ENCODE measurements around the gene NPHP4.

The NPHP4 gene

GRCh38 chr1:5891736-5892135, 100.5 kb downstream of the NPHP4 start:
- no peak overlapping the region for H3K4me3 ChIP-seq (ENCODE audit: low read length)
- no peak for DNase-seq (ENCODE audit: low read depth)
- TF ChIP-seq CTCF (IDR thresholded peaks at IDR 0.05; ENCODE audit: insufficient read depth, low read depth, low read length, missing control alignments) = no peak

DNA sequence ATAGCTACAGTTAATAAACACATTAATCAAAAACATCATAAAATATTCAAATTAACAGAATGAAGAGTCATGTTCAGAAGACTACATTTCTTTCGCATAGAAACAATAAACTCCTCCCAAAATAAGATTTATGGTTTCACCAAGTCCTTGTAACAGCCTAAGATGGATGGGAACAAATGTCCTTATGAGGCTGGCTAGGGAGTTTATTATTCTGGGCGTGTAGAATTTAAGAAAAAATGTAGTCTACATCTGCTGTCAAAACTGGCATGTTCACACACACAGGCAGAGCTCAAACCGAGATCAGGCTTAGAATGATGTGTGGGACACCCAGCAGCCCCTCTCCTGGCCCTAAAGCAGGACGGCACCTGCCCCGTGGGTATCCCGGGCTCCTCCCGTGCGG, 101.1 kb downstream of the NPHP4 start:
- no peak overlapping the region for H3K4me3 ChIP-seq (ENCODE audit: low read length)
- TF ChIP-seq CTCF (IDR thresholded peaks at IDR 0.05; ENCODE audit: insufficient read depth, low read depth, low read length, missing control alignments) = no peak

GRCh38 chr1:5890346-5891106, 101.7 kb downstream of the NPHP4 start:
- H3K4me3 ChIP-seq (ENCODE audit: low read length) = no peak overlapping the region
- TF ChIP-seq CTCF (IDR thresholded peaks at IDR 0.05; ENCODE audit: insufficient read depth, low read depth, low read length, missing control alignments) = no peak
- no peak for DNase-seq (ENCODE audit: low read depth)

More for the DNA sequence above, 101.1 kb downstream of the NPHP4 start:
- no peak for DNase-seq (ENCODE audit: low read depth)

- H3K4me3 ChIP-seq (ENCODE audit: low read length) = no peak overlapping the region
- DNase-seq (ENCODE audit: low read depth) = no peak
- TF ChIP-seq CTCF (IDR thresholded peaks at IDR 0.05; ENCODE audit: insufficient read depth, low read depth, low read length, missing control alignments) = no peak
These were observed 102.3 kb downstream of the NPHP4 start for GRCh38 chr1:5889901-5890300.

DNA sequence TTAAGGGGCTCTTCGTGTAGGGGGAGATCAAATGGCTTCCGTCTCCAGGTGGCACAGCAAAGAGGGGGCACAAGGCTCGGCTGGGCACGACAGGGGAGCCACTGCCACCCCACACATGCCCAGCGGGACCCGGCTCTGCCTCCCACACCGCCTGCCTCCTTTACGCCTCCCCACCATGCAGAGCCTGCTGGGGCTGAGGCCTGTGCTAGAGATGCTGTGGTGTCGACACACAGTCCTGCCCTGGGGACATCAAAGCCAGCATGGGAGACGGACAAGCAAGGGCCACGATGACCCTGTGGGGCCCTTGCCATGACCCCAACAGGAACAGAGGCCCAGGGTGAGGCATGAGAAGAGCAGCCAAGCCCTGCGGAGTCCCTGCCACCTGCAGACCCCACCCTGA, 102.8 kb downstream of the NPHP4 start:
- TF ChIP-seq CTCF (IDR thresholded peaks at IDR 0.05; ENCODE audit: insufficient read depth, low read depth, low read length, missing control alignments) = no peak
- H3K4me3 ChIP-seq (ENCODE audit: low read length) = no peak overlapping the region
- no peak for DNase-seq (ENCODE audit: low read depth)

GRCh38 chr1:5888606-5889211, 103.5 kb downstream of the NPHP4 start:
- H3K4me3 ChIP-seq (ENCODE audit: low read length) = no peak overlapping the region
- DNase-seq (ENCODE audit: low read depth) = no peak
- no peak for TF ChIP-seq CTCF (IDR thresholded peaks at IDR 0.05; ENCODE audit: insufficient read depth, low read depth, low read length, missing control alignments)

DNA sequence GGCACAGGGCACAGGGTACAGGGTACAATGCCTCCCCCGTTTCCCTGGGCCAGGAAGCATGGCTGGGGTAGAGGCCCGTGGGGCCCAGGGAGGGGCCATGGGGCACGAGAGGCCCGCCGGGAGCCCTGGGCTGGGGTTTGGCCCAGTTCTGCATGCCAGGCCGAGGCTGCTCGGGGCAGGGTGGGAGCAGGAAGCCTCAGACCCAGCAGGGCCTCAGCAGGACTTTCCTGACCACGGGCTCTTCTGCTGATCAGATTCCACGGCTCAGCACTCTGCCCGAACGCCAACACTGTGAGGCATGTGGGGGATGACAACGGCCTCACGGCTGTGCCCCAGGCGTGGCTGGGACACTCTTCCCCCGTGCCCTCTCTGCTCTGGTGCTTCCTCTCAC, 104.3 kb downstream of the NPHP4 start:
- H3K4me3 ChIP-seq (ENCODE audit: low read length) = no peak overlapping the region
- DNase-seq (ENCODE audit: low read depth) = no peak
- no peak for TF ChIP-seq CTCF (IDR thresholded peaks at IDR 0.05; ENCODE audit: insufficient read depth, low read depth, low read length, missing control alignments)
